ENCODE results near the gene MRPL14.

MRPL14 gene

GRCh38 chr6:44162876-44163625 is 35.8 kb upstream of the MRPL14 start:
- Histone ChIP-seq H3K9me3 (ENCODE audit: control insufficient read depth in 2 of 2, low read length in 2 of 2) (no peaks in the 10 kb centered on the region), H3K4me3 (ENCODE audit: low read length in 2 of 2) (no peak overlapping the region), H3K36me3 (ENCODE audit: control insufficient read depth in 2 of 2, insufficient read depth in 2 of 2, low read length in 2 of 2) (no peaks in the 10 kb centered on the region), H3K4me1 (ENCODE audit: control insufficient read depth, insufficient read depth, low read length) (no peaks in the 10 kb centered on the region), H3K27me3 (ENCODE audit: control insufficient read depth in 1 of 2, insufficient read depth in 2 of 2, low read length in 2 of 2) (peaks cover 8% of the 10 kb centered on the region in 2 donors), H3K9ac (ENCODE audit: low read length in 2 of 2) (no peak overlapping the region), H3K27ac (ENCODE audit: low read length) (no peak overlapping the region)

- H3K9me3 ChIP-seq (ENCODE audit: control insufficient read depth in 2 of 2, low read length in 2 of 2), result no peaks in the 10 kb centered on the region
- H3K36me3 ChIP-seq (ENCODE audit: control insufficient read depth in 2 of 2, insufficient read depth in 2 of 2, low read length in 2 of 2), result no peaks in the 10 kb centered on the region
- H3K4me1 ChIP-seq (ENCODE audit: control insufficient read depth, insufficient read depth, low read length), result no peaks in the 10 kb centered on the region
- H3K9ac ChIP-seq (ENCODE audit: low read length in 2 of 2), result no peak overlapping the region
- no peak overlapping the region for H3K4me3 ChIP-seq (ENCODE audit: low read length in 2 of 2)
- no peak overlapping the region for H3K27ac ChIP-seq (ENCODE audit: low read length)
- peaks cover 8% of the 10 kb centered on the region in 2 donors for H3K27me3 ChIP-seq (ENCODE audit: control insufficient read depth in 1 of 2, insufficient read depth in 2 of 2, low read length in 2 of 2)
Observed at GRCh38 chr6:44161997-44162338, 34.7 kb upstream of the MRPL14 start.

GRCh38 chr6:44158770-44159228 is 31.5 kb upstream of the MRPL14 start, which contains the start of gene CAPN11:
Gene CAPN11 (plus strand): TSS chr6:44158820. CDS start chr6:44158849, 29 bp downstream.
- H3K9ac ChIP-seq (ENCODE audit: low read length in 2 of 2), result no peak within 1 kb of the TSS
- peaks cover 8% of the 10 kb centered on the region in 2 donors for H3K27me3 ChIP-seq (ENCODE audit: control insufficient read depth in 1 of 2, insufficient read depth in 2 of 2, low read length in 2 of 2)
- no peaks in the 10 kb centered on the region for H3K4me1 ChIP-seq (ENCODE audit: control insufficient read depth, insufficient read depth, low read length)
- H3K36me3 ChIP-seq (ENCODE audit: control insufficient read depth in 2 of 2, insufficient read depth in 2 of 2, low read length in 2 of 2), result no peaks in the 10 kb centered on the region
- H3K9me3 ChIP-seq (ENCODE audit: control insufficient read depth in 2 of 2, low read length in 2 of 2), result no peaks in the 10 kb centered on the region
- no peak within 1 kb of the TSS for H3K4me3 ChIP-seq (ENCODE audit: low read length in 2 of 2)
- no peak within 1 kb of the TSS for H3K27ac ChIP-seq (ENCODE audit: low read length)

- no peaks in the 10 kb centered on the region for H3K36me3 ChIP-seq (ENCODE audit: control insufficient read depth in 2 of 2, insufficient read depth in 2 of 2, low read length in 2 of 2)
- H3K27me3 ChIP-seq (ENCODE audit: control insufficient read depth in 1 of 2, insufficient read depth in 2 of 2, low read length in 2 of 2), result no peaks in the 10 kb centered on the region
- H3K4me3 ChIP-seq (ENCODE audit: low read length in 2 of 2), result no peak overlapping the region
- no peaks in the 10 kb centered on the region for H3K4me1 ChIP-seq (ENCODE audit: control insufficient read depth, insufficient read depth, low read length)
- H3K9me3 ChIP-seq (ENCODE audit: control insufficient read depth in 2 of 2, low read length in 2 of 2), result no peaks in the 10 kb centered on the region
- H3K9ac ChIP-seq (ENCODE audit: low read length in 2 of 2), result no peak overlapping the region
- H3K27ac ChIP-seq (ENCODE audit: low read length), result no peak overlapping the region
Observed at GRCh38 chr6:44157152-44157521, 29.9 kb upstream of the MRPL14 start.

- Histone ChIP-seq H3K36me3 (ENCODE audit: control insufficient read depth in 2 of 2, insufficient read depth in 2 of 2, low read length in 2 of 2) (no peaks in the 10 kb centered on the region), H3K27ac (ENCODE audit: low read length) (no peak overlapping the region), H3K9me3 (ENCODE audit: control insufficient read depth in 2 of 2, low read length in 2 of 2) (no peaks in the 10 kb centered on the region), H3K27me3 (ENCODE audit: control insufficient read depth in 1 of 2, insufficient read depth in 2 of 2, low read length in 2 of 2) (no peaks in the 10 kb centered on the region), H3K9ac (ENCODE audit: low read length in 2 of 2) (no peak overlapping the region), H3K4me3 (ENCODE audit: low read length in 2 of 2) (no peak overlapping the region), H3K4me1 (ENCODE audit: control insufficient read depth, insufficient read depth, low read length) (peaks cover 3% of the 10 kb centered on the region)
Observed at GRCh38 chr6:44156494-44157151, 29.4 kb upstream of the MRPL14 start.

GRCh38 chr6:44154067-44154466 is 26.8 kb upstream of the MRPL14 start:
- Histone ChIP-seq H3K9me3 (ENCODE audit: control insufficient read depth in 2 of 2, low read length in 2 of 2) (no peaks in the 10 kb centered on the region), H3K27me3 (ENCODE audit: control insufficient read depth in 1 of 2, insufficient read depth in 2 of 2, low read length in 2 of 2) (no peaks in the 10 kb centered on the region), H3K36me3 (ENCODE audit: control insufficient read depth in 2 of 2, insufficient read depth in 2 of 2, low read length in 2 of 2) (peaks cover 4 to 7% of the 10 kb centered on the region in 2 donors), H3K27ac (ENCODE audit: low read length) (no peak overlapping the region), H3K4me1 (ENCODE audit: control insufficient read depth, insufficient read depth, low read length) (peaks cover 5% of the 10 kb centered on the region), H3K4me3 (ENCODE audit: low read length in 2 of 2) (no peak overlapping the region), H3K9ac (ENCODE audit: low read length in 2 of 2) (no peak overlapping the region)

- Histone ChIP-seq H3K36me3 (ENCODE audit: control insufficient read depth in 2 of 2, insufficient read depth in 2 of 2, low read length in 2 of 2) (peaks cover 9 to 20% of the 10 kb centered on the region in 2 donors), H3K27ac (ENCODE audit: low read length) (no peak overlapping the region), H3K4me3 (ENCODE audit: low read length in 2 of 2) (no peak overlapping the region), H3K9ac (ENCODE audit: low read length in 2 of 2) (no peak overlapping the region), H3K4me1 (ENCODE audit: control insufficient read depth, insufficient read depth, low read length) (peaks cover 5% of the 10 kb centered on the region), H3K27me3 (ENCODE audit: control insufficient read depth in 1 of 2, insufficient read depth in 2 of 2, low read length in 2 of 2) (no peaks in the 10 kb centered on the region), H3K9me3 (ENCODE audit: control insufficient read depth in 2 of 2, low read length in 2 of 2) (no peaks in the 10 kb centered on the region)
Observed at GRCh38 chr6:44152533-44152932, 25.3 kb upstream of the MRPL14 start.

GRCh38 chr6:44152109-44152461 is 24.8 kb upstream of the MRPL14 start:
- H3K27me3 ChIP-seq (ENCODE audit: control insufficient read depth in 1 of 2, insufficient read depth in 2 of 2, low read length in 2 of 2), result no peaks in the 10 kb centered on the region
- H3K9ac ChIP-seq (ENCODE audit: low read length in 2 of 2), result no peak overlapping the region
- peaks cover 5% of the 10 kb centered on the region for H3K4me1 ChIP-seq (ENCODE audit: control insufficient read depth, insufficient read depth, low read length)
- no peak overlapping the region for H3K4me3 ChIP-seq (ENCODE audit: low read length in 2 of 2)
- H3K9me3 ChIP-seq (ENCODE audit: control insufficient read depth in 2 of 2, low read length in 2 of 2), result no peaks in the 10 kb centered on the region
- peaks cover 11 to 24% of the 10 kb centered on the region in 2 donors for H3K36me3 ChIP-seq (ENCODE audit: control insufficient read depth in 2 of 2, insufficient read depth in 2 of 2, low read length in 2 of 2)
- no peak overlapping the region for H3K27ac ChIP-seq (ENCODE audit: low read length)

DNA sequence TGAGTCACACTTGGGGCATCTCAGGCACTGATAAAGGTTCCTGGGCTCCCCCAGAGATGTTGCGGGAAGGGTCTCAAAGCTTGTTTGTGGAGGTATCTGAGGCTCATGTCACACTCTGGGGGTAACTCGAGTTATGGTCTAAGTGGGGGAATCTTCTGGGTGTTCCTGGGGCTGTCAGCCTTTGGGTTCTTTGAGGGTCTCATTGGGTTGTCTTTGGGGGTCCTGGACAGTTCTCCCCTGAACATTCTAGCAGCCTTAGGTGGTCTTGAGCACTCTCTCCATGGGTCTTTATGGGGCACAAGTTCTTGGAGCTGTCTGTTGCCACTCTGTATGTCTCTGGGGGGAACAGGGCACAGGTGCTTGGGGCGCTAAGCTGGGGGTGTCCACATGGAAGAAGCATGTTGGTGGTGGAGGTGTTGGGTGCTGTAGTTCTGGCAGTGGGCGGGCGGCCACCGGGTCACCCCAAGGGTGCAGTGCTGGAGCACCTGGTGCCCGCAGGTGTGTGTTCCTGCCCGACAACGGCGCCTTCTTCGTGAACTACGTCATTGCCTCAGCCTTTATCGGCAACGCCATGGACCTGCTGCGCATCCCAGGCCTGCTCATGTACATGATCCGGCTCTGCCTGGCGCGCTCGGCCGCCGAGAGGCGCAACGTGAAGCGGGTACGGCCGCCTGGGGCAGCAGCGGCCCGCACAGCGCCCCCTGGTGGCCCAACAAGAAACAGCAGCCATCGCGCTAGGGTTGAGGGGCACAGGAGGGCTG is 24.3 kb upstream of the MRPL14 start:
- Histone ChIP-seq H3K4me3 (ENCODE audit: low read length in 2 of 2) (peak overlapping the region in 1 of 2 donors; percentile 52), H3K9me3 (ENCODE audit: control insufficient read depth in 2 of 2, low read length in 2 of 2) (no peaks in the 10 kb centered on the region), H3K36me3 (ENCODE audit: control insufficient read depth in 2 of 2, insufficient read depth in 2 of 2, low read length in 2 of 2) (peaks cover 11 to 25% of the 10 kb centered on the region in 2 donors), H3K27ac (ENCODE audit: low read length) (no peak overlapping the region), H3K4me1 (ENCODE audit: control insufficient read depth, insufficient read depth, low read length) (peaks cover 5% of the 10 kb centered on the region), H3K9ac (ENCODE audit: low read length in 2 of 2) (peak overlapping the region in 1 of 2 donors; percentile 51), H3K27me3 (ENCODE audit: control insufficient read depth in 1 of 2, insufficient read depth in 2 of 2, low read length in 2 of 2) (no peaks in the 10 kb centered on the region)

GRCh38 chr6:44150317-44150917 is 23.2 kb upstream of the MRPL14 start:
- Histone ChIP-seq H3K9me3 (ENCODE audit: control insufficient read depth in 2 of 2, low read length in 2 of 2) (no peaks in the 10 kb centered on the region), H3K27ac (ENCODE audit: low read length) (no peak overlapping the region), H3K27me3 (ENCODE audit: control insufficient read depth in 1 of 2, insufficient read depth in 2 of 2, low read length in 2 of 2) (no peaks in the 10 kb centered on the region), H3K4me1 (ENCODE audit: control insufficient read depth, insufficient read depth, low read length) (peaks cover 5% of the 10 kb centered on the region), H3K9ac (ENCODE audit: low read length in 2 of 2) (no peak overlapping the region), H3K4me3 (ENCODE audit: low read length in 2 of 2) (no peak overlapping the region), H3K36me3 (ENCODE audit: control insufficient read depth in 2 of 2, insufficient read depth in 2 of 2, low read length in 2 of 2) (peaks cover 15 to 28% of the 10 kb centered on the region in 2 donors)
